Fibroblast of mammary gland (primary cell): Measurements from ENCODE around the gene CREB5.
A peak's percentile ranks its signal among the peaks of the same experiment; 100 is the strongest.

Source experiments
- DNase-seq: peaks from one replicate; pipeline ENCODE4 v3.0.0-alpha.2; 2010; ENCODE audit warnings: low read depth
- H3K4me3 ChIP-seq: 2 replicates; pipeline ENCODE4 v1.5.1; 2011; ENCODE audit warnings: low read depth, mild to moderate bottlenecking, low read length, moderate library complexity; ENCODE audit not compliant: control insufficient read depth
- TF ChIP-seq, protein P1 (sequence below): conservative IDR thresholded peaks from 2 replicates; pipeline ENCODE4 v1.5.1; 2011; ENCODE audit warnings: low read depth, low read length, inconsistent platforms; ENCODE audit not compliant: control insufficient read depth, insufficient read depth

Gene CREB5

DNA sequence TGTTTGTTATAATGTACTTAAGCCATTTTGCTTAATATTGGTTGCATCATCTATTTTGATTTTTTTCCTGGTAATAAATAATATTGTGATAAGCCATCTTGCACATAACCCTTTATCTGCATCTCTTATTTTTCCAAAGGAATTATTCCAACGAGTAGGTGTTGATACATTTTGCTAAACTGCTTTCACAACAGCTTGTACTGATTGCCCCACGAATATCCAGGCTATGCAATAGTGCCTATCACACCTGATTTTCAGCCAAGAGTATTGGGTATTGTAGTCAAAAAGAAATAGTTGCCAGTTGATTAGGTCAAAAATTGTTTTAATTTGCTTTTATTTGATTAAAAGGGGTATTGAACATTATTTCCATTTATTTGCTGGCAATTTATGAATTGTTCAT, 20.7 kb downstream of the CREB5 start:
- TF ChIP-seq, protein P1, sequence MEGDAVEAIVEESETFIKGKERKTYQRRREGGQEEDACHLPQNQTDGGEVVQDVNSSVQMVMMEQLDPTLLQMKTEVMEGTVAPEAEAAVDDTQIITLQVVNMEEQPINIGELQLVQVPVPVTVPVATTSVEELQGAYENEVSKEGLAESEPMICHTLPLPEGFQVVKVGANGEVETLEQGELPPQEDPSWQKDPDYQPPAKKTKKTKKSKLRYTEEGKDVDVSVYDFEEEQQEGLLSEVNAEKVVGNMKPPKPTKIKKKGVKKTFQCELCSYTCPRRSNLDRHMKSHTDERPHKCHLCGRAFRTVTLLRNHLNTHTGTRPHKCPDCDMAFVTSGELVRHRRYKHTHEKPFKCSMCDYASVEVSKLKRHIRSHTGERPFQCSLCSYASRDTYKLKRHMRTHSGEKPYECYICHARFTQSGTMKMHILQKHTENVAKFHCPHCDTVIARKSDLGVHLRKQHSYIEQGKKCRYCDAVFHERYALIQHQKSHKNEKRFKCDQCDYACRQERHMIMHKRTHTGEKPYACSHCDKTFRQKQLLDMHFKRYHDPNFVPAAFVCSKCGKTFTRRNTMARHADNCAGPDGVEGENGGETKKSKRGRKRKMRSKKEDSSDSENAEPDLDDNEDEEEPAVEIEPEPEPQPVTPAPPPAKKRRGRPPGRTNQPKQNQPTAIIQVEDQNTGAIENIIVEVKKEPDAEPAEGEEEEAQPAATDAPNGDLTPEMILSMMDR: no peak
- DNase-seq: no peak

DNA sequence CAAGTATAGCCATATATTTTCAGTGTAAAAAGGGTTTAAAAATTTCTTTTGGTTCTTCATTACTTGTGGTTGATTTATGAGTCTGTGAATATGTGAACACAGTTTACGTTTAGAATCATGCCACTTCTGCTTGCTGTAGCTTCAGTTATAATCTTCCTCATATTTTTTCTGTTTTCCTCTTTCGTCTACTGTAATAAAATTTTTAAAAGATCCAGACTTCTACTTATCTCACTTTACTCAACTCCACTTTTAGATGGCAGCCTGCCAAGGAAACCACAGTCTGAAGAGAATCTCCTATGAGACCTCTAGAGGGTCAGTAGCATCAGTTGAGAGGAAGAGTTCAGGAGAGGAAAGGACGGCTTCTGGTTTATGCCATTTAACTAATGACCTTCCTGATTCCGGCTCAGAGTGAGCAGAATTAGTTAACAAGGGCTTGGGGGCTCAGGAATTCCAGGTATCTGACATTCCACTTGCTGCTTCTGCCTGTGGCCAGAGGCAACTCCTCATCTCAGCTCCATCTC, 21.4 kb downstream of the CREB5 start:
- H3K4me3 ChIP-seq: no peak overlapping the region
- TF ChIP-seq, protein P1: no peak
- peak; percentile 34 for DNase-seq

More for the DNA sequence above, 20.7 kb downstream of the CREB5 start:
- no peak overlapping the region for H3K4me3 ChIP-seq

DNA sequence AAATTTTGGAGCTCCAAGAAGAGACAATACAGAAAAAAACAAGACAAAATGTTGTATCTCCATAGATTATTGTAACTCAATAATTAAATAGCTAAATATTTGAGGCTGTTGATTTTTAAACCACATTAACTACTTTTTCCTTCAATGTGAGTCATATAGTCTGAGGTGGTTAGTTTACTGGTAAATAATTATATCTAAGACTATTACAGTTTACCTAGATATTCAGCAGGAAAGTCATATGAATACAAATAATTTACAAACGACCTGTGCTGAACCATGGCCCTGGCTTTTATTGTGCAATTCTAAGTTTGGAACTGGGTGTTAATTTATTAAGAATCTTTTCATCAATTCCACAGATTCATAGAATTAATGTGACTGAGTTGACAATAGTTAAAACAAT, 22.2 kb downstream of the CREB5 start:
- no peak overlapping the region for H3K4me3 ChIP-seq
- TF ChIP-seq, protein P1: no peak
- DNase-seq: no peak

DNA sequence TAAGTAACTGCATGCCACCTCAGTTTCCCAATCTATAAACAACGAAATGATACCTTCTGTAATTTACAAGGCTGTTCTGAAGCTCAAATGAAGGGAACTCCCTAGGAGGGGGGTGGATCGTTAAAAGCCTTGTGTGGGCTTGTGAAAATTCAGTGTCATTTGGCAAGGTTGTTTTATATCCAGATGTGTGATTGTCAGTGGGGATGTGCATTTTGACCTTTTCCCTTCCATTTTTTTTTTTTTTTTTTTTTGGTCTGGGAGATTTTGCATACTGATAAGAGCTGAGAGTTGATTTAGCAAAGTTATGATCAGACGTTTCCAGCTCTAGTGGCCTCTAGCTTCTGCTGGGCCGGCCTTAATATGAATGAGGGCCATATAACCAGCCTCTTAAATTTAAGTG, 22.8 kb downstream of the CREB5 start:
- no peak for DNase-seq
- TF ChIP-seq, protein P1: no peak
- H3K4me3 ChIP-seq: no peak overlapping the region

DNA sequence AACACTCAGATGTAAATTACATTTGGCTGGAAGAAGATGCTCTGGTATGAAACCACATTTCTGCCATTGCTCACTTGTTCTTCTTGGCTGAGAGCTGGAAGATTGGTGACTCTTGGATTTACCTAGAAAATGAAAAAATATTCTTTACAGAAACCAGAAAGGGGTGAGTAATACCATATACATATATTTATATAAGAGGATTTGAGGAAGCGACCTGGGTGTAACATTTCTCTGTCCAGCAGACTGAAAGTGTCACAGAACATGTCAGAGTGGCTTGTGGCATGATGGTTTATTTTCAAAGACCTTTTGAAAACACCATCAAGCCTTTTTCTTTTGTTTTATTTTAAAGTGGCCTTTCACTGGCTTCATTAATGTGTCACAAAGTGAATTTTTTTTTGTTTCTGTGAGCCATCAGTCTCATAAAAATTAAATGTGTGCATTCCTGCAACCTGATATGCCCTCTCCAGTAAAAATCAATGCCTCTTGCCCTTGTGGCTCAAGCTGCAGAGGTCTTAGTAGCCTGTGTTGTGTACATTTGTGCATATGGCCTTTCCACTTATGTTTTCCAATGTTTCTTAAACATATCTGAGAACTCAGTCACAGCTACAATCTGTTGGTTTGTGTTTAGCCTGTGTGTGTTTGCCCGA, 23.5 kb downstream of the CREB5 start:
- no peak overlapping the region for H3K4me3 ChIP-seq
- TF ChIP-seq, protein P1: no peak
- DNase-seq: no peak

DNA sequence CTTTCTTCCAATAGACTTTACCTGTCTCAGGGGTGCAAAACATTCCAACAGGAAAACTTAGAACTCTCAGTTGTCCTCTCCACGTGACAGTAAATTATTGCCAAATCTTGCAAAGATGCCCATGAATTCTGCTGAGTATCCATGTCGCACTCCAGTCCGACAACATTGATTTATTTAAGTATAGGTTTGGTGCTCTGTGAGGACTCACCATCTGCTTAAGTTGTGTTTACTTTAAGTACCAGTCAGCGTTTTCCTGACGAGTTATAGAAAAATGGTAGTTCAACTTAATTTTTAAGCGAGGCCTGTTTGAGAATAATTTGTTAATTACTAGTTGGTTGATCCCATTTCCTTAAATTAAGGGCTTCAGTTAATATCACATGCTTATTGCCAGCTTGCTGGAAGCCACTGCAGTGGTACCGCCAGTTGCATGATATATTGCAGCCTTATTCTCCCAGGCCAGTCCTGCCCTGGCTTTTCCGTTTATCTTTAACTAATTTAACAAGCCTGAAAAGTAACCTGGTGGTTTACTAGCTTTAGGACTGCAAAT, 27.8 kb downstream of the CREB5 start:
- TF ChIP-seq, protein P1: no peak
- no peak overlapping the region for H3K4me3 ChIP-seq
- DNase-seq: no peak
